Epithelial cell of alveolus of lung (primary cell): Measurements from ENCODE around the gene PRKAG3. TPM values are rescaled to one million over a fixed set of nuclear protein-coding genes. Genes with fewer than 3 reads are reported as not detected.

ENCODE experiments used
- total RNA-seq: library from RNA; depleted of rRNA; stranded (reverse); fragments of >200 nt; gene quantifications from 2 replicates; pipeline ENCODE4 v1.2.1, GENCODE V29; 2015

PRKAG3 gene
- 0.40 TPM in 1 of 2 replicates, not detected in the other for total RNA-seq

GRCh38 chr2:218831378-218831990, at the start of gene PRKAG3:
Gene PRKAG3, minus strand, starts transcription at chr2:218831803.

GRCh38 chr2:218880102-218880858, 48.7 kb upstream of the PRKAG3 start, which contains the start of gene WNT10A:
Gene WNT10A, plus strand, starts transcription at chr2:218880852. Its CDS starts 144 bp downstream, at chr2:218880996.

GRCh38 chr2:218859556-218859987, 28.0 kb upstream of the PRKAG3 start, which contains the start of gene WNT6:
Gene WNT6, plus strand, starts transcription at chr2:218859805. Its CDS starts 233 bp downstream, at chr2:218860038.

GRCh38 chr2:218781691-218782527, 49.7 kb downstream of the PRKAG3 start, which contains the start of gene CYP27A1:
Gene CYP27A1, plus strand, starts transcription at chr2:218782147. Its CDS starts 36 bp downstream, at chr2:218782183.

Other genes with a start within 250 kb of the PRKAG3 start
- gene PLCD4, start 223.9 kb downstream of the PRKAG3 start, total RNA-seq = 0.13 and 9.3 TPM in 2 replicates
- 11.2 and 16.9 TPM in 2 replicates for gene ZNF142, start 172.2 kb downstream of the PRKAG3 start, total RNA-seq
- 30.1 and 45.3 TPM in 2 replicates for gene BCS1L, start 172.1 kb downstream of the PRKAG3 start, total RNA-seq
- 24.0 and 24.7 TPM in 2 replicates for gene RNF25, start 159.8 kb downstream of the PRKAG3 start, total RNA-seq
- 7.6 and 25.6 TPM in 2 replicates for gene STK36, start 159.7 kb downstream of the PRKAG3 start, total RNA-seq
- gene TTLL4, start 121.0 kb downstream of the PRKAG3 start, total RNA-seq = 6.3 and 7.9 TPM in 2 replicates
- gene CYP27A1, start 49.7 kb downstream of the PRKAG3 start, total RNA-seq = 13.3 and 30.4 TPM in 2 replicates
- not detected in 2 replicates for gene WNT6, start 28.0 kb upstream of the PRKAG3 start, total RNA-seq
- gene WNT10A, start 49.0 kb upstream of the PRKAG3 start, total RNA-seq = 0.08 TPM in 1 of 2 replicates, not detected in the other
- under 0.01 TPM in 1 of 2 replicates, not detected in the other for gene CDK5R2, start 127.9 kb upstream of the PRKAG3 start, total RNA-seq
- not detected in 2 replicates for gene FEV, start 153.4 kb upstream of the PRKAG3 start, total RNA-seq
- not detected in 2 replicates for gene CRYBA2, start 161.6 kb upstream of the PRKAG3 start, total RNA-seq
- gene CFAP65, start 209.7 kb upstream of the PRKAG3 start, total RNA-seq = not detected in 2 replicates
- 0.32 TPM in 1 of 2 replicates, not detected in the other for gene IHH, start 229.1 kb upstream of the PRKAG3 start, total RNA-seq